Endodermal cell (in vitro differentiated cells): ENCODE data around the gene PACRG. TPM values are rescaled to one million over a fixed set of nuclear protein-coding genes. Genes with fewer than 3 reads are reported as not detected.

Source experiments
- DNase-seq: peaks from one replicate; pipeline ENCODE4 v3.0.0-alpha.2; 2017
- H3K27ac ChIP-seq: 2 replicates; pipeline ENCODE4 v1.5.1; 2013; ENCODE audit warnings: mild to moderate bottlenecking, low read depth, low read length, moderate library complexity
- H3K27me3 ChIP-seq: 2 replicates; pipeline ENCODE4 v1.6.1; 2013; ENCODE audit warnings: mild to moderate bottlenecking, low read length, moderate library complexity; ENCODE audit not compliant: insufficient read depth, control insufficient read depth, poor library complexity, severe bottlenecking
- H3K36me3 ChIP-seq: 2 replicates; pipeline ENCODE4 v1.7.0; 2013; ENCODE audit warnings: mild to moderate bottlenecking, low read length, moderate library complexity; ENCODE audit not compliant: control insufficient read depth, insufficient read depth
- H3K4me1 ChIP-seq: one replicate; pipeline ENCODE4 v1.7.0; 2013; ENCODE audit warnings: low read length; ENCODE audit not compliant: control insufficient read depth, insufficient read depth
- H3K4me3 ChIP-seq: 2 replicates; pipeline ENCODE4 v1.5.1; 2013; ENCODE audit warnings: mild to moderate bottlenecking, low read length, moderate library complexity
- H3K9ac ChIP-seq: 2 replicates; pipeline ENCODE4 v1.6.1; 2013; ENCODE audit warnings: mild to moderate bottlenecking, low read length, moderate library complexity; ENCODE audit not compliant: poor library complexity, severe bottlenecking; ENCODE audit errors: extremely low read depth
- H3K9me3 ChIP-seq: 2 replicates; pipeline ENCODE4 v1.6.1; 2013; ENCODE audit warnings: mild to moderate bottlenecking, low read length, moderate library complexity; ENCODE audit not compliant: control insufficient read depth
- H3K27ac Mint-ChIP-seq: 2 replicates; pipeline ENCODE4 v1.8.0; 2020; ENCODE audit warnings: mixed read lengths
- H3K27me3 Mint-ChIP-seq: 2 replicates; pipeline ENCODE4 v1.8.0; 2021; ENCODE audit warnings: mild to moderate bottlenecking, mixed read lengths; ENCODE audit not compliant: insufficient read depth
- H3K36me3 Mint-ChIP-seq: 2 replicates; pipeline ENCODE4 v1.8.0; 2020; ENCODE audit warnings: low read depth, mixed read lengths
- H3K4me1 Mint-ChIP-seq: 2 replicates; pipeline ENCODE4 v1.8.0; 2020; ENCODE audit warnings: mixed read lengths
- H3K4me3 Mint-ChIP-seq: 2 replicates; pipeline ENCODE4 v1.8.0; 2020; ENCODE audit warnings: mild to moderate bottlenecking, moderate library complexity, mixed read lengths
- H3K9me3 Mint-ChIP-seq: 2 replicates; pipeline ENCODE4 v1.8.0; 2020; ENCODE audit warnings: mild to moderate bottlenecking, mixed read lengths
- WGBS, 2 experiments: methylation state at CpG; one replicate each; pipeline versions ENCODE4 v1.1.5 to v1.1.7; 2013; ENCODE audit warnings: missing lambda C conversion rate in 2 of 2, mixed read lengths in 1 of 2; ENCODE audit not compliant: insufficient coverage in 1 of 2, insufficient read length in 1 of 2; 5-methylcytosine and 5-hydroxymethylcytosine counted together
- total RNA-seq, 2 donors: library from RNA; stranded (reverse); fragmentation: NEBNext Ultra II Directional in 1 of 2; extraction: Animal tissue kit (Norgen Biotek cat#: 25700) in 1 of 2; gene quantifications; 2 replicates in 1 of 2; 3 replicates in 1 of 2; pipeline ENCODE4 v1.2.1, GENCODE V29; 2021
- TF ChIP-seq, protein P1 (sequence below): fragments of 200-600 bp; sonication (generic); conservative IDR thresholded peaks from 2 replicates; pipeline ENCODE4 v1.5.0; 2021; ENCODE audit warnings: antibody characterized with exemption, mild to moderate bottlenecking

Gene PACRG
- total RNA-seq, 2 donors from 2014 or later: 0.42 to 0.44 TPM

DNA sequence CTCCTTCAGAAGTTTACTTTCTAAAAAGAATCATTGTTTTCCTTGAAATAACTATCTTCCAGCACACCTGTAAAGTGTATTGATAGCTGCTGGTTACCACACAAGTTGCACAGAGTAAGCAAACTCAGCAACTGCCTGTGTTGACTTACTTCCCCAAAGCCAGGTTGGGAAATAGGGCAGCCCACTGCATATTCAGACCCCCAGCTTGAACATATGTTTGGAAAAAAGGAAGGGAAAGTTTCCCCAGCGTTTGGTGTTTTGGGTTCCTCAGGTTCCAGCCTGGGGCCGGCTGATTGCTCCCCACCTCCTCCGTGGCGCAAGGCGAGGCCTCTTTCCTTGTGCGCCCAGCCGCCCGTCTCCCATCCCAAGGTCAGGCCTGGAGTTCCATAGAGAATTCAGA, 616.6 kb downstream of the PACRG start:
- Histone ChIP-seq H3K9ac (no peak overlapping the region), H3K9me3 (no peaks in the 10 kb centered on the region), H3K27me3 (no peaks in the 10 kb centered on the region), H3K27ac (no peak overlapping the region), H3K36me3 (no peaks in the 10 kb centered on the region), H3K4me1 (no peaks in the 10 kb centered on the region), H3K4me3 (no peak overlapping the region)
- H3K27me3 Mint-ChIP-seq: no peaks in the 10 kb centered on the region
- no peaks in the 10 kb centered on the region for H3K9me3 Mint-ChIP-seq
- TF ChIP-seq, protein P1, sequence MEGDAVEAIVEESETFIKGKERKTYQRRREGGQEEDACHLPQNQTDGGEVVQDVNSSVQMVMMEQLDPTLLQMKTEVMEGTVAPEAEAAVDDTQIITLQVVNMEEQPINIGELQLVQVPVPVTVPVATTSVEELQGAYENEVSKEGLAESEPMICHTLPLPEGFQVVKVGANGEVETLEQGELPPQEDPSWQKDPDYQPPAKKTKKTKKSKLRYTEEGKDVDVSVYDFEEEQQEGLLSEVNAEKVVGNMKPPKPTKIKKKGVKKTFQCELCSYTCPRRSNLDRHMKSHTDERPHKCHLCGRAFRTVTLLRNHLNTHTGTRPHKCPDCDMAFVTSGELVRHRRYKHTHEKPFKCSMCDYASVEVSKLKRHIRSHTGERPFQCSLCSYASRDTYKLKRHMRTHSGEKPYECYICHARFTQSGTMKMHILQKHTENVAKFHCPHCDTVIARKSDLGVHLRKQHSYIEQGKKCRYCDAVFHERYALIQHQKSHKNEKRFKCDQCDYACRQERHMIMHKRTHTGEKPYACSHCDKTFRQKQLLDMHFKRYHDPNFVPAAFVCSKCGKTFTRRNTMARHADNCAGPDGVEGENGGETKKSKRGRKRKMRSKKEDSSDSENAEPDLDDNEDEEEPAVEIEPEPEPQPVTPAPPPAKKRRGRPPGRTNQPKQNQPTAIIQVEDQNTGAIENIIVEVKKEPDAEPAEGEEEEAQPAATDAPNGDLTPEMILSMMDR: no peak
- no peaks in the 10 kb centered on the region for H3K36me3 Mint-ChIP-seq
- DNase-seq: no peak
- WGBS, 2 experiments: 92 to 96% methylated on average over 8 of the region's 8 CpGs
- H3K4me1 Mint-ChIP-seq: peaks cover 11% of the 10 kb centered on the region
- H3K4me3 Mint-ChIP-seq: no peak overlapping the region
- no peak overlapping the region for H3K27ac Mint-ChIP-seq

GRCh38 chr6:163345931-163346330, 618.2 kb downstream of the PACRG start:
- WGBS, 2 experiments: 91 to 98% methylated on average over 4 to 8 of the region's 8 CpGs
- DNase-seq: no peak
- Mint-ChIP-seq H3K27ac (no peak overlapping the region), H3K4me3 (no peak overlapping the region), H3K27me3 (no peaks in the 10 kb centered on the region), H3K9me3 (no peaks in the 10 kb centered on the region), H3K36me3 (no peaks in the 10 kb centered on the region), H3K4me1 (peaks cover 11% of the 10 kb centered on the region)
- Histone ChIP-seq H3K4me1 (no peaks in the 10 kb centered on the region), H3K36me3 (no peaks in the 10 kb centered on the region), H3K9me3 (no peaks in the 10 kb centered on the region), H3K27me3 (no peaks in the 10 kb centered on the region), H3K27ac (no peak overlapping the region), H3K9ac (no peak overlapping the region), H3K4me3 (no peak overlapping the region)
- TF ChIP-seq, protein P1: no peak

DNA sequence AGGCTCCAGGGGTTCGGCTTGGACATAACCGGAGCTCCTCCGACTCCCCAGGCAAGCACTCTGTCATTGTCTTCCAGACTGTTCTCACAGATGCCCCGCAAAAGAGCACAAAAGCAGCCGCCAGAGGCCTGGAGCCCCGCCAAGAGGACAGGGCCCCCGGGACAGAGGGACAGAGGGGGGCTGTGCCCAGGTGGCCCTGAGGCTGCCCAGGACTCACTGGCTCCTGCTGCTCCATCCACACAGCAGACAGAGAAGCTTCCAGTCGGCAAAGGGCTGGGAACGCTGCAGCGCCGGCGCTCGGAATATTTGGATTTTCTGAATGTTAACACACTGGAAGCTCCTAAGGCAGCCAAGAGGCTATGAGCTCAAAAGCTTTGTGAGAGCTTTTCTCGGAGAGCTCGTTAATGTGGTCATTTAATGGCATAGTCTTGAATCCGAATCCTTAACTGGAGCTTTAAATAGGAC, 618.8 kb downstream of the PACRG start:
- H3K4me1 ChIP-seq: no peaks in the 10 kb centered on the region
- no peaks in the 10 kb centered on the region for H3K27me3 ChIP-seq
- peak overlapping the region; percentile 51 for H3K27ac ChIP-seq
- TF ChIP-seq, protein P1: no peak
- 91 to 95% methylated on average over 13 to 16 of the region's 16 CpGs for WGBS, 2 experiments
- no peaks in the 10 kb centered on the region for H3K9me3 ChIP-seq
- H3K36me3 ChIP-seq: no peaks in the 10 kb centered on the region
- H3K4me3 ChIP-seq: no peak overlapping the region
- H3K4me1 Mint-ChIP-seq: peaks cover 11% of the 10 kb centered on the region
- no peaks in the 10 kb centered on the region for H3K36me3 Mint-ChIP-seq
- H3K27ac Mint-ChIP-seq: no peak overlapping the region
- no peak overlapping the region for H3K4me3 Mint-ChIP-seq
- DNase-seq: no peak
- H3K9ac ChIP-seq: no peak overlapping the region
- H3K9me3 Mint-ChIP-seq: no peaks in the 10 kb centered on the region
- H3K27me3 Mint-ChIP-seq: no peaks in the 10 kb centered on the region
